H9 (cell line): Measurements from ENCODE around the gene LHFPL2. TPM values are rescaled to one million over a fixed set of nuclear protein-coding genes. Genes with fewer than 3 reads are reported as not detected.

ENCODE experiments used
- DNase-seq: peaks from one replicate; pipeline ENCODE4 v3.0.0-alpha.2; 2017
- H2AFZ ChIP-seq: one replicate; pipeline ENCODE4 v1.6.1; 2013; ENCODE audit warnings: mild to moderate bottlenecking, low read length, control low read depth, moderate library complexity
- H2AK5ac ChIP-seq: 2 replicates; pipeline ENCODE4 v1.6.1; 2013; ENCODE audit warnings: low read length, control low read depth, mixed read lengths; ENCODE audit not compliant: insufficient read length
- H2BK120ac ChIP-seq: one replicate; pipeline ENCODE4 v1.6.1; 2013; ENCODE audit warnings: low read depth, mild to moderate bottlenecking, low read length, control low read depth, inconsistent platforms; ENCODE audit not compliant: poor library complexity, severe bottlenecking
- H2BK12ac ChIP-seq: 2 replicates; pipeline ENCODE4 v1.6.1; 2013; ENCODE audit warnings: low read length, control low read depth, mixed read lengths, low read depth; ENCODE audit not compliant: insufficient read length
- H2BK15ac ChIP-seq: 2 replicates; pipeline ENCODE4 v1.6.1; 2013; ENCODE audit warnings: low read depth, low read length, control low read depth
- H2BK20ac ChIP-seq: one replicate; pipeline ENCODE4 v1.6.1; 2013; ENCODE audit warnings: low read depth, mild to moderate bottlenecking, low read length, control low read depth, inconsistent platforms; ENCODE audit not compliant: poor library complexity, severe bottlenecking
- H2BK5ac ChIP-seq: 2 replicates; pipeline ENCODE4 v1.6.1; 2013; ENCODE audit warnings: low read length, control low read depth, mixed read lengths; ENCODE audit not compliant: insufficient read length
- H3K14ac ChIP-seq: 2 replicates; pipeline ENCODE4 v1.6.1; 2013; ENCODE audit warnings: low read length, control low read depth; ENCODE audit not compliant: insufficient read depth
- H3K18ac ChIP-seq: 2 replicates; pipeline ENCODE4 v1.6.1; 2013; ENCODE audit warnings: low read depth, mild to moderate bottlenecking, mixed read lengths, low read length, control low read depth; ENCODE audit not compliant: insufficient read length
- H3K23ac ChIP-seq: 2 replicates; pipeline ENCODE4 v1.6.1; 2013; ENCODE audit warnings: low read length, control low read depth, mixed read lengths, low read depth; ENCODE audit not compliant: insufficient read length
- H3K23me2 ChIP-seq: 2 replicates; pipeline ENCODE4 v1.6.1; 2013; ENCODE audit warnings: low read depth, mild to moderate bottlenecking, mixed read lengths, low read length, control low read depth; ENCODE audit not compliant: insufficient read length, poor library complexity, severe bottlenecking
- H3K27ac ChIP-seq: 2 replicates; pipeline ENCODE4 v1.5.1; 2013; ENCODE audit warnings: low read length, control low read depth, mixed read lengths, low read depth; ENCODE audit not compliant: insufficient read length
- H3K27me3 ChIP-seq: 2 replicates; pipeline ENCODE4 v1.6.1; 2013; ENCODE audit warnings: low read length, control low read depth, inconsistent platforms; ENCODE audit not compliant: insufficient read depth
- H3K4ac ChIP-seq: 2 replicates; pipeline ENCODE4 v1.6.1; 2013; ENCODE audit warnings: low read depth, mild to moderate bottlenecking, control low read depth, inconsistent platforms, low read length, moderate library complexity
- H3K4me1 ChIP-seq: 2 replicates; pipeline ENCODE4 v1.6.1; 2013; ENCODE audit warnings: low read length, control low read depth, inconsistent platforms; ENCODE audit not compliant: insufficient read depth
- H3K4me2 ChIP-seq: 2 replicates; pipeline ENCODE4 v1.6.1; 2013; ENCODE audit warnings: low read length, control low read depth, mixed read lengths; ENCODE audit not compliant: insufficient read length, insufficient read depth
- H3K56ac ChIP-seq: 2 replicates; pipeline ENCODE4 v1.6.1; 2013; ENCODE audit warnings: low read depth, mild to moderate bottlenecking, mixed read lengths, low read length, control low read depth; ENCODE audit not compliant: insufficient read length
- H3K79me1 ChIP-seq: 2 replicates; pipeline ENCODE4 v1.6.1; 2013; ENCODE audit warnings: low read depth, mild to moderate bottlenecking, moderate library complexity, low read length, control low read depth, inconsistent platforms; ENCODE audit not compliant: insufficient read depth, poor library complexity, severe bottlenecking
- H3K79me2 ChIP-seq: 2 replicates; pipeline ENCODE4 v1.6.1; 2013; ENCODE audit warnings: low read length, control low read depth, inconsistent platforms; ENCODE audit not compliant: insufficient read depth
- H3K9ac ChIP-seq: 2 replicates; pipeline ENCODE4 v1.6.1; 2013; ENCODE audit warnings: low read length, control low read depth, mixed read lengths; ENCODE audit not compliant: insufficient read length; ENCODE audit errors: extremely low read depth
- H3K9me3 ChIP-seq: one replicate; pipeline ENCODE4 v1.6.1; 2013; ENCODE audit warnings: low read depth, low read length, inconsistent platforms; ENCODE audit not compliant: control insufficient read depth
- H3T11ph ChIP-seq: one replicate; pipeline ENCODE4 v1.6.1; 2013; ENCODE audit warnings: mild to moderate bottlenecking, low read length, control low read depth, inconsistent platforms
- H4K20me1 ChIP-seq: one replicate; pipeline ENCODE4 v1.6.1; 2013; ENCODE audit not compliant: control insufficient read depth, insufficient read length, insufficient read depth
- H4K5ac ChIP-seq: 2 replicates; pipeline ENCODE4 v1.6.1; 2013; ENCODE audit warnings: low read depth, mild to moderate bottlenecking, mixed read lengths, low read length, control low read depth; ENCODE audit not compliant: insufficient read length
- H4K8ac ChIP-seq: replicated peaks from 2 replicates; pipeline ENCODE4 v1.6.1; 2013; ENCODE audit warnings: low read length, control low read depth, mixed read lengths, low read depth; ENCODE audit not compliant: insufficient read length
- H4K91ac ChIP-seq: 2 replicates; pipeline ENCODE4 v1.6.1; 2013; ENCODE audit warnings: low read depth, mild to moderate bottlenecking, moderate library complexity, mixed read lengths, low read length, control low read depth; ENCODE audit not compliant: insufficient read length
- H3K27ac Mint-ChIP-seq, 3 experiments: 2 replicates in 2 of 3; 3 replicates in 1 of 3; pipeline ENCODE4 v1.8.0; 2020 to 2021; ENCODE audit warnings: mixed read lengths in 3 of 3, mild to moderate bottlenecking in 1 of 3, moderate library complexity in 1 of 3
- H3K27me3 Mint-ChIP-seq: 2 replicates; pipeline ENCODE4 v1.8.0; 2021; ENCODE audit warnings: low read depth, mild to moderate bottlenecking, moderate library complexity, mixed read lengths
- H3K36me3 Mint-ChIP-seq, 3 experiments: 2 replicates in 2 of 3; 3 replicates in 1 of 3; pipeline ENCODE4 v1.8.0; 2020 to 2021; ENCODE audit warnings: low read depth in 3 of 3, mixed read lengths in 3 of 3; ENCODE audit not compliant: insufficient read depth in 1 of 3
- H3K4me1 Mint-ChIP-seq, 2 experiments: 2 replicates each; pipeline ENCODE4 v1.8.0; 2020; ENCODE audit warnings: mixed read lengths in 2 of 2
- H3K4me3 Mint-ChIP-seq, 2 experiments: 2 replicates in 1 of 2; 3 replicates in 1 of 2; pipeline ENCODE4 v1.8.0; 2020 to 2021; ENCODE audit warnings: mild to moderate bottlenecking in 2 of 2, mixed read lengths in 2 of 2, moderate library complexity in 1 of 2
- H3K9me3 Mint-ChIP-seq, 2 experiments: 2 replicates in 1 of 2; 3 replicates in 1 of 2; pipeline ENCODE4 v1.8.0; 2020; ENCODE audit warnings: mild to moderate bottlenecking in 2 of 2, mixed read lengths in 2 of 2, moderate library complexity in 1 of 2
- CTCF ChIP-seq: fragments of 200-600 bp; sonication (generic); conservative IDR thresholded peaks from 3 replicates; pipeline ENCODE4 v1.8.0; 2021; ENCODE audit warnings: antibody characterized with exemption, mild to moderate bottlenecking
- WGBS: extraction: QIAGEN DNeasy Blood & Tissue Kit; methylation state at CpG from one replicate; pipeline ENCODE4 v1.1.7; 2013; ENCODE audit warnings: missing lambda C conversion rate, low lambda C conversion rate, mixed read lengths; ENCODE audit not compliant: insufficient read length; ENCODE audit errors: extremely low coverage; 5-methylcytosine and 5-hydroxymethylcytosine counted together
- total RNA-seq: library from RNA; stranded (reverse); gene quantifications from 2 replicates; pipeline ENCODE4 v1.2.1, GENCODE V29; 2021

The LHFPL2 gene
- total RNA-seq, 1 experiment from 2014 or later: 26.3 TPM

- Histone ChIP-seq H3K14ac (no peak overlapping the region), H3K4ac (no peak overlapping the region), H3K27ac (no peak overlapping the region), H2BK15ac (no peak overlapping the region), H3K79me2 (no peaks in the 10 kb centered on the region), H4K91ac (no peak overlapping the region), H2BK5ac (no peak overlapping the region), H3K4me1 (peaks cover 5% of the 10 kb centered on the region; the same call in 1 of the 2 replicates), H3K9me3 (no peaks in the 10 kb centered on the region), H2AK5ac (no peak overlapping the region), H2BK20ac (no peak overlapping the region), H3T11ph (no peak overlapping the region), H2BK120ac (no peak overlapping the region), H2BK12ac (no peak overlapping the region), H3K79me1 (no peaks in the 10 kb centered on the region), H3K9ac (no peak overlapping the region), H3K18ac (no peak overlapping the region), H3K56ac (no peak overlapping the region), H2AFZ (no peak overlapping the region), H3K23ac (no peak overlapping the region), H3K4me2 (no peak overlapping the region), H3K27me3 (no peaks in the 10 kb centered on the region), H4K8ac (no peak overlapping the region), H4K5ac (no peak overlapping the region), H4K20me1 (no peaks in the 10 kb centered on the region), H3K23me2 (no peaks in the 10 kb centered on the region)
- WGBS: no CpG with 5 or more reads among the region's 1 CpG
- no peak for TF ChIP-seq CTCF
- no peaks in the 10 kb centered on the region for H3K36me3 Mint-ChIP-seq
- H3K4me1 Mint-ChIP-seq: peaks cover 13 to 16% of the 10 kb centered on the region in 2 experiments
- H3K4me3 Mint-ChIP-seq: no peak overlapping the region
- no peak overlapping the region for H3K27ac Mint-ChIP-seq
- H3K9me3 Mint-ChIP-seq: no peaks in the 10 kb centered on the region; a peak in 1 of 5 replicates
- DNase-seq: no peak
- H3K27me3 Mint-ChIP-seq: no peaks in the 10 kb centered on the region
These were observed 12.5 kb upstream of the LHFPL2 start for GRCh38 chr5:78661044-78661443.
